HFFc6 (cell line): Measurements from ENCODE around the gene CSRNP3. TPM values are rescaled to one million over a fixed set of nuclear protein-coding genes. Genes with fewer than 3 reads are reported as not detected.

Source experiments
- DNase-seq: peaks from one replicate; pipeline ENCODE4 v3.0.0-alpha.2; 2018
- H3K27ac Mint-ChIP-seq: 2 replicates; pipeline ENCODE4 v1.8.0; 2020; ENCODE audit warnings: mild to moderate bottlenecking, mixed read lengths
- H3K27me3 Mint-ChIP-seq: 2 replicates; pipeline ENCODE4 v1.8.0; 2021; ENCODE audit warnings: mild to moderate bottlenecking, moderate library complexity, mixed read lengths; ENCODE audit not compliant: insufficient read depth
- H3K36me3 Mint-ChIP-seq: 2 replicates; pipeline ENCODE4 v1.8.0; 2021; ENCODE audit warnings: low read depth, mixed read lengths
- H3K4me1 Mint-ChIP-seq: 2 replicates; pipeline ENCODE4 v1.8.0; 2020; ENCODE audit warnings: low read depth, mixed read lengths
- H3K4me3 Mint-ChIP-seq: 2 replicates; pipeline ENCODE4 v1.8.0; 2020; ENCODE audit warnings: mild to moderate bottlenecking, moderate library complexity, mixed read lengths
- H3K9me3 Mint-ChIP-seq: 2 replicates; pipeline ENCODE4 v1.8.0; 2020; ENCODE audit warnings: mild to moderate bottlenecking, mixed read lengths
- total RNA-seq, 6 experiments: library from RNA; stranded (reverse); fragmentation: NEBNext Ultra II Directional; extraction: Animal tissue kit (Norgen Biotek cat#: 25700); gene quantifications; 2 replicates in 1 of 6; 3 replicates in 5 of 6; pipeline ENCODE4 v1.2.3, GENCODE V29; 2021
- TF ChIP-seq, protein P1 (sequence below): fragments of 200-600 bp; sonication (generic); IDR thresholded peaks from 2 replicates; pipeline ENCODE4 v1.5.0; 2021; ENCODE audit warnings: antibody characterized with exemption, mild to moderate bottlenecking

CSRNP3 gene
- total RNA-seq, 6 experiments from 2014 or later = 0.02 to 0.79 (median 0.31) TPM; not detected in 2

DNA sequence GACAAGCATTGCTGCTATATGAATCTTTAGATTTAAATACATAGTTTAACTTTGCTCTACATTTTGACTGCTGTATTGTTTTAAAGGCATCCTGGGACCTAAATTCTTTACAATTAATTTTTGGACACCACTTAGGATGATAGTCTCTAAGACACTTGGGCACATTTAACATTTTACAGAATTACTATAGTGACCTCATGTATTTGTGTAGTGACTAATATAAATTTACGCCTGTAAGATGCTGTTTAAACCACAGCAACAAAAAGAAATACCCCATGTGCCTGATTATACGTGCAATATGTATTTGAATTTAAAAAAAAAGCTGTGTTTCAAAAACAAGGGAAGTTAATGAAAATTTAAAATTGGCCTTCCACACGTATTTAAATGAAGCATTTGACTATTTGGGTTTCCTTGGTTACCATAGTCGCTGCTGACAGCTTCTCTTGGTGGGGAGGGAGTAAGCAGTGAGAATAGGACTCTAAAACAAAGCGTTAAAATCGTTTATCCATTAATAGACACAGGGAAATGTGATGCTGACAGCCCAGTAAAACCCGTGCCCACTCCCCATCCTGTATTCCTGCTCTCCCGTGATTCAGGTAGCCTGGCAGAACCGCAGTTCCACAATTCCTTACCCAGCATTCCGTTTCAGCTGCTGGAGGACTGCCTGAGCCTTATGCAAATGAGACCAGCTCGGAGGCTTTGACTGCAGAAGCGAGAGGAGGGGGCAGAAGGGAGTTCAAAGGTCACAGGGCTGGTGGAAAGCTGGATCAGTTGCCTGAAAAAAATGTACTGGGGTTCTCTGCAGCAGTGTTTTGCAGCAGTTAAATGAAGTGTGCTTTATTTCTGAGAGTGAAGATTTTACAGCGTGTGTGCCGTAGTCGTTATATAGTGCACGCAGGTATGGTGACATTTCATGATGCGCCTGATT lies 104.3 kb downstream of the CSRNP3 start:
- Mint-ChIP-seq H3K9me3 (no peaks in the 10 kb centered on the region), H3K27ac (no peak overlapping the region), H3K4me1 (no peaks in the 10 kb centered on the region), H3K27me3 (no peaks in the 10 kb centered on the region), H3K36me3 (no peaks in the 10 kb centered on the region), H3K4me3 (no peak overlapping the region)
- TF ChIP-seq, protein P1, sequence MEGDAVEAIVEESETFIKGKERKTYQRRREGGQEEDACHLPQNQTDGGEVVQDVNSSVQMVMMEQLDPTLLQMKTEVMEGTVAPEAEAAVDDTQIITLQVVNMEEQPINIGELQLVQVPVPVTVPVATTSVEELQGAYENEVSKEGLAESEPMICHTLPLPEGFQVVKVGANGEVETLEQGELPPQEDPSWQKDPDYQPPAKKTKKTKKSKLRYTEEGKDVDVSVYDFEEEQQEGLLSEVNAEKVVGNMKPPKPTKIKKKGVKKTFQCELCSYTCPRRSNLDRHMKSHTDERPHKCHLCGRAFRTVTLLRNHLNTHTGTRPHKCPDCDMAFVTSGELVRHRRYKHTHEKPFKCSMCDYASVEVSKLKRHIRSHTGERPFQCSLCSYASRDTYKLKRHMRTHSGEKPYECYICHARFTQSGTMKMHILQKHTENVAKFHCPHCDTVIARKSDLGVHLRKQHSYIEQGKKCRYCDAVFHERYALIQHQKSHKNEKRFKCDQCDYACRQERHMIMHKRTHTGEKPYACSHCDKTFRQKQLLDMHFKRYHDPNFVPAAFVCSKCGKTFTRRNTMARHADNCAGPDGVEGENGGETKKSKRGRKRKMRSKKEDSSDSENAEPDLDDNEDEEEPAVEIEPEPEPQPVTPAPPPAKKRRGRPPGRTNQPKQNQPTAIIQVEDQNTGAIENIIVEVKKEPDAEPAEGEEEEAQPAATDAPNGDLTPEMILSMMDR = no peak
- no peak for DNase-seq

DNA sequence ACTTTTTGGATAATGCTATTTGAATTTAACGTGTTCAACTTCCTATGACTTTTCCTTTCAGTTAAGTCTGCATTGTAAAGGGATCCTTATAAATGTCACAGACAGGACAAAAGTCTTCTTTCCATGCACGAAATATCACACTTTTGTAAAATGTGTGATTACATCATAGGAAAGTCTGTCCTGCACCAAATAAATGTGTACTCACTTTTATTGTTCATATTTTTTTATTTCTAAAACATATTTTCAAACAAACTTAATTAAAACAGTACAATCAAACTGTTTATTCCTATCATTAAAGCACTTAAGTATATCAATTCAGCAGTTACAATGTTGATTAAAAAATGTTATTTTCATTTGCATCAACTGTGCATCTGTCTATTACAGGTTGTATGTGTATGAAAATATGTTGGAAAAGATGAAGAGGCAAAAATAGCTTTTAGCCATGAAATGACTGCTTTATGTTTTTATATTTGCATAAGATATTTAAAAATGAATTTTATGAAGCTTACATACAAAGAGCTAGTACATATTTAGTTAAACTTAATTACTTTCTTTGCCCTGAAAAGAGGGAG lies 105.6 kb downstream of the CSRNP3 start:
- no peaks in the 10 kb centered on the region for H3K4me1 Mint-ChIP-seq
- H3K36me3 Mint-ChIP-seq = no peaks in the 10 kb centered on the region
- no peak overlapping the region for H3K4me3 Mint-ChIP-seq
- DNase-seq = no peak
- no peaks in the 10 kb centered on the region for H3K27me3 Mint-ChIP-seq
- no peak overlapping the region for H3K27ac Mint-ChIP-seq
- peaks cover 7% of the 10 kb centered on the region; the same call in 1 of the 2 replicates for H3K9me3 Mint-ChIP-seq
- TF ChIP-seq, protein P1 = no peak

DNA sequence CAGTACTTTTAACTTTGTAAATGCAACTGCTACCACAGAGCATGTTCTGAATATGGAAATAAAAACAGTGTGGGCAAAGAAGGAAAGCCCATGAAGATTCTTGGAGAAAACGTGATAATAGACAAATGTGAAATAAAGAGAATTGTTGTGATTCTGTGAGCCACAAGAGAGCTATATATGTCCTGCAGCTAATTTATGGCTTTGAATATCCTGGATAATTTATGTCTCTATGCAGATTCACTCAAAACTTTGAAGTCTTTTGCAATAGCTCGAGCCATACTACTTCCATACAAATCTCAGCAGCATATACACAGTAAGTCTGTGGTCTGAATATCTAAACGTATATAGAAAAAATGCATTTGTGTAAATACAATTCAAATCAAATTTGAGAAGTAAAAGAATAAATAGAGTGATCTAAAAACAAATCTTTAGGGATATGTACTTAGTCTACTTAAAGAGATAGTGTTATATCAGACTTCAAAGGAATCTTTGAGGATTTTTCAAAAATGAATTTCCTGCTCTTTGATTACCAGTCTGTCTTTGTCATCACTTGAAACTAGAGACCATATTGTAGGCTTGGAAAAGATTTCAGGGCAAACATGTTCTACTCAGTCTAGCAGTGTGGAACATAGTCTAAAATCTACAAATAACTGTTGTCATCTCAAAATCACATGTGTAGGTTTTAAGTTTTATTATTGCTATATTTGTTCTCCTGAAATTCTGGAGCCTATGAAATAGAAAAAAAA lies 107.1 kb downstream of the CSRNP3 start:
- Mint-ChIP-seq H3K36me3 (no peaks in the 10 kb centered on the region), H3K27ac (no peak overlapping the region), H3K9me3 (peaks cover 7% of the 10 kb centered on the region; the same call in 1 of the 2 replicates), H3K4me1 (no peaks in the 10 kb centered on the region), H3K4me3 (no peak overlapping the region), H3K27me3 (no peaks in the 10 kb centered on the region; the same call in 1 of the 2 replicates)
- TF ChIP-seq, protein P1 = no peak
- no peak for DNase-seq

DNA sequence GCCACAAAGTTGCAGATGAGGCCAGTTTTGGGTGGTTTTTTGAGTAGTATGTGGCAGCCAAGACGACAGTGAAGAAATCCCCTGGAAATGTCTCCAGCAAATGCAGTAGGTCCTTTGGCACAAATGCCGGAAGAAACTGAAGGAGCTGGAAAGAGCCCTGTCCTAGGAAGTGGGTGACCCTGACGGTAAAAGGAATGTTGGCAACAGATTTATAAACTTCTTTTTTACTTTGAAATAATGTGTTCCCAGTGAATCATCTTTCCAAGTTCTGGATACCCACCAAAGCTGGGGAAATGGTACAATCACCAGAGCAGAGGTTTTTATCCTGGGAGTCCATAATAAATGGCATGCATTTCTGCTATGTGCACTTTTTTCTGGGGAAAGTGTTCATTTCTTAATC lies 112.9 kb downstream of the CSRNP3 start:
- no peak for DNase-seq
- no peaks in the 10 kb centered on the region for H3K4me1 Mint-ChIP-seq
- TF ChIP-seq, protein P1 = no peak
- no peaks in the 10 kb centered on the region for H3K36me3 Mint-ChIP-seq
- H3K27ac Mint-ChIP-seq = no peak overlapping the region
- H3K9me3 Mint-ChIP-seq = peaks cover 21% of the 10 kb centered on the region
- no peaks in the 10 kb centered on the region; the same call in 1 of the 2 replicates for H3K27me3 Mint-ChIP-seq
- no peak overlapping the region for H3K4me3 Mint-ChIP-seq

DNA sequence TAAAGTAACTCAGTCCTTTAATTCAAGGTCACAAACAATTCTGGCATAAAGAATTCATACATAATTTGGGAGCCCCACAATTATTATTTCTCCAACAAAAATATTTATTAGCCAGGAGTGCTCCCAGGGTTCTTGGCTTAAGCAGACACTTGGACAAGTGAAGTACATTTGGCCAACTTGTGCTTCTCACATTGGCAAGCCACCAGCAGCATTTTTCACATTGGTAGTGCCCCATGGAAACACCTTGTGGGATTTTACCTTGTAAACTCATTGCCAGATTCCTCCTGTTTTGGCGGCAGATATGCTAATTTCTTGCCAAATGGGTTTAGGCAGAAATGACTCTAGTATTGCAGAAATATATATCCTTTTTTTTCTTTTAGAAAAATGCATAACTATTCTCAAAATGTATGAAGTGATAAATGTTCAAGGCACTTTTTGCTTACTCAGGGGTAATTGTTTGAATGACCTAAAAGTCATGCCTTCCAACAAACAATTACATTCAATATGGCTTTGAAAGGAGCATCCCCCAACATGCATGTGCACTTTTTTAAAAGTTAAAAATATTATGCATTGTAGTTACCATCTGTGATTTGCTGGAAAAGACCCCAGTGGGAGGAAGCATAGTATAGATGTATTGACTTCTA lies 113.5 kb downstream of the CSRNP3 start:
- peaks cover 21% of the 10 kb centered on the region for H3K9me3 Mint-ChIP-seq
- H3K27ac Mint-ChIP-seq = no peak overlapping the region
- H3K4me3 Mint-ChIP-seq = no peak overlapping the region
- no peak for DNase-seq
- no peaks in the 10 kb centered on the region for H3K36me3 Mint-ChIP-seq
- H3K27me3 Mint-ChIP-seq = no peaks in the 10 kb centered on the region; the same call in 1 of the 2 replicates
- H3K4me1 Mint-ChIP-seq = no peaks in the 10 kb centered on the region
- TF ChIP-seq, protein P1 = no peak
